GM19397 (cell line): ENCODE measurements around the gene TRIM27.
"Not testable (repeated sequence)": the region's sequence is repeated elsewhere in the genome, so short reads cannot be mapped to it uniquely, and the experiment has no call there.

Source experiments
- ATAC-seq: cut with Tn5 transposase; IDR thresholded peaks from one replicate; pipeline ENCODE4 v1.9.1; 2021; ENCODE audit warnings: mild to moderate bottlenecking, moderate library complexity; ENCODE audit not compliant: unreplicated experiment

TRIM27 gene

GRCh38 chr6:28866205-28867085, 57.3 kb downstream of the TRIM27 start:
- ATAC-seq = peak; percentile 62

- no peak for ATAC-seq
Measured at GRCh38 chr6:28865401-28866204, 58.2 kb downstream of the TRIM27 start.

GRCh38 chr6:28864326-28864923, 59.4 kb downstream of the TRIM27 start:
- ATAC-seq = no peak

- no peak for ATAC-seq
Measured at GRCh38 chr6:28863604-28864325, 60.0 kb downstream of the TRIM27 start.

- ATAC-seq = no peak
Measured at GRCh38 chr6:28862077-28862476, 61.7 kb downstream of the TRIM27 start.

- no peak for ATAC-seq
Measured at GRCh38 chr6:28861339-28861738, 62.4 kb downstream of the TRIM27 start.

GRCh38 chr6:28860581-28860980, 63.2 kb downstream of the TRIM27 start:
- ATAC-seq = no peak

GRCh38 chr6:28858963-28859362, 64.8 kb downstream of the TRIM27 start:
- no peak for ATAC-seq

- ATAC-seq = no peak
Measured at GRCh38 chr6:28856620-28857005, 67.2 kb downstream of the TRIM27 start.

- ATAC-seq = not testable (repeated sequence)
Measured at GRCh38 chr6:28854405-28854804, 69.4 kb downstream of the TRIM27 start.
